ENCODE measurements around the gene IGF2BP3. TPM values are rescaled to one million over a fixed set of nuclear protein-coding genes. Genes with fewer than 3 reads are reported as not detected.

IGF2BP3 gene
- total RNA-seq, 1 donor from 2014 or later, result 107 TPM

DNA sequence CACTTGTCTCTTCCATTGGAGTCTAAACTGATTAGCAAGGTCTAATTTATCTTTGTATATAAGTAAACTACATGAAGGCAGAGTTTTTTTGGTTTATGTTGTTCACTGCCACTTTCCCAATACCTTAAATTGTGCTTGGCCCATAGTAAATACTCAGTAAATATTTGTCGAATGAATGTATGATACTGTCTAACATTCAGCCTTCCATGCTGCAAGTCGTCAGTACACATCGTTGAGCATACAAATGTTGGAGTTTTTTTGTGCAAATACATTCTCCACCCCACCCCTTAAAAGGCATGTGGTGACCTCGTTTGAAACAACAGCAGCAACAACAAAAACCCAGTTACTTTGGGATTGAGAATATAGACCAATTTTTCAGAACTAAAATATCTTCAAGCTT lies 17.4 kb upstream of the IGF2BP3 start:
- Mint-ChIP-seq H3K36me3 (no peaks in the 10 kb centered on the region), H3K27me3 (no peaks in the 10 kb centered on the region), H3K27ac (peak overlapping the region; percentile 47), H3K4me3 (no peak overlapping the region), H3K4me1 (ENCODE audit: unreplicated experiment) (peaks cover 4% of the 10 kb centered on the region), H3K9me3 (no peaks in the 10 kb centered on the region)
- TF ChIP-seq, protein P1, sequence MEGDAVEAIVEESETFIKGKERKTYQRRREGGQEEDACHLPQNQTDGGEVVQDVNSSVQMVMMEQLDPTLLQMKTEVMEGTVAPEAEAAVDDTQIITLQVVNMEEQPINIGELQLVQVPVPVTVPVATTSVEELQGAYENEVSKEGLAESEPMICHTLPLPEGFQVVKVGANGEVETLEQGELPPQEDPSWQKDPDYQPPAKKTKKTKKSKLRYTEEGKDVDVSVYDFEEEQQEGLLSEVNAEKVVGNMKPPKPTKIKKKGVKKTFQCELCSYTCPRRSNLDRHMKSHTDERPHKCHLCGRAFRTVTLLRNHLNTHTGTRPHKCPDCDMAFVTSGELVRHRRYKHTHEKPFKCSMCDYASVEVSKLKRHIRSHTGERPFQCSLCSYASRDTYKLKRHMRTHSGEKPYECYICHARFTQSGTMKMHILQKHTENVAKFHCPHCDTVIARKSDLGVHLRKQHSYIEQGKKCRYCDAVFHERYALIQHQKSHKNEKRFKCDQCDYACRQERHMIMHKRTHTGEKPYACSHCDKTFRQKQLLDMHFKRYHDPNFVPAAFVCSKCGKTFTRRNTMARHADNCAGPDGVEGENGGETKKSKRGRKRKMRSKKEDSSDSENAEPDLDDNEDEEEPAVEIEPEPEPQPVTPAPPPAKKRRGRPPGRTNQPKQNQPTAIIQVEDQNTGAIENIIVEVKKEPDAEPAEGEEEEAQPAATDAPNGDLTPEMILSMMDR (conservative IDR thresholded peaks at IDR 0.05), result no peak
- no peak for DNase-seq (ENCODE audit: extremely low spot score, unreplicated experiment)

DNA sequence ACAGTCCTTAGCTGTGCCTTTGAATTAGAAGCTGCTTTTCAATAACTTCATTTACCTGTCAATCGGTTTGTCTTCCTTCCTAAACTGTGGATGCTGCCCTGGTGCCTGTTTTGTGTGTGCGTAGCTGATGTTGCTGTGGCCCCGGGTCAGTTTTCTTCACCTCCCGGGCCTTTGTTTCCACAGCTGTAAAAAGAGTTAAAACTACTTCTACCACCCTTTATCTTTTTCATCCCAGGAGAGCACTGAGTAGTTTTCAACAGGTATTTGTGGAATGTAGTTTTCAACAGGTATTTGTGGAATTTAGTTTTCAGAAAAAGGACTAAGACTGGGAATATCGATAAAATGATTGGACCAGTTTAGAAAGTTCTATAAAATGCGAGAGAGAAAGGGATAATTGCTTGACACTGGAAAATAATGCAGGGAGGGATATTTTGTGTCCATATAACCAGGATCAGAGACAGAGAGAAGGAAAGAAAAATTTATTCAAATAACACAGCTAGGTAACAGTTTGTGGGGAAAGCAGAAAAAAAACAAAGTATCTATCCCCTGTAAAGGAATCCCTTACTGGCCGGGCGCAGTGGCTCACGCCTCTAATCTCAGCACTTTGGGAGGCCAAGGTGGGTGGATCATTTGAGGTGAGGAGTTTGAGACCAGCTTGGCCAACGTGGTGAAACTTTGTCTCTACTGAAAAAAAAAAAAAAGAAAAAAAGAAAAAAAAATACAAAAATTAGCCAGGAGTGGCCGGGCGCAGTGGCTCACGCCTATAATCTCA lies 15.9 kb upstream of the IGF2BP3 start:
- TF ChIP-seq, protein P1 (conservative IDR thresholded peaks at IDR 0.05), result no peak
- Mint-ChIP-seq H3K9me3 (no peaks in the 10 kb centered on the region), H3K4me1 (ENCODE audit: unreplicated experiment) (peaks cover 8% of the 10 kb centered on the region), H3K36me3 (peaks cover 2% of the 10 kb centered on the region), H3K27me3 (no peaks in the 10 kb centered on the region), H3K4me3 (no peak overlapping the region), H3K27ac (peak overlapping the region; percentile 6)
- no peak for DNase-seq (ENCODE audit: extremely low spot score, unreplicated experiment)

DNA sequence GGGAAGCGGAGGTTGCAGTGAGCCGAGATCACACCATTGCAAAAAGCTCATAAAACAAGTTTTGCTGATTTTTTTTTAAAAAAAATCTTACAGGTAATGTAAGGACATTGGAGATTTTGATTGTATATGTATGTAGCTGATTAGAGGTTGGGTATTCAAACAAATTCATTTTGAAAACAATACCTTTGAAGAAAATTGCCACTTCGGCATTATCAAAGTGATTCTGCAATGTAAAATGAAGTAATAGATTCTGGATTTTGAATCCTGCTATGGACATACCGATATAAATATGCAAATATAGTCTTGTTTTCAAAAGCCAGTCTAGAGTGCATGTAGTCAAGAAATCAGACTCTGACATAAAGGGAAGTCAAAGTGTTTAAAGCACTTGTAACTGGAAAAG lies 12.4 kb upstream of the IGF2BP3 start:
- TF ChIP-seq, protein P1 (conservative IDR thresholded peaks at IDR 0.05), result no peak
- no peak overlapping the region for H3K4me3 Mint-ChIP-seq
- no peaks in the 10 kb centered on the region for H3K27me3 Mint-ChIP-seq
- peaks cover 3% of the 10 kb centered on the region for H3K36me3 Mint-ChIP-seq
- no peak overlapping the region for H3K27ac Mint-ChIP-seq
- H3K9me3 Mint-ChIP-seq, result no peaks in the 10 kb centered on the region
- DNase-seq (ENCODE audit: extremely low spot score, unreplicated experiment), result no peak
- H3K4me1 Mint-ChIP-seq (ENCODE audit: unreplicated experiment), result peaks cover 11% of the 10 kb centered on the region

DNA sequence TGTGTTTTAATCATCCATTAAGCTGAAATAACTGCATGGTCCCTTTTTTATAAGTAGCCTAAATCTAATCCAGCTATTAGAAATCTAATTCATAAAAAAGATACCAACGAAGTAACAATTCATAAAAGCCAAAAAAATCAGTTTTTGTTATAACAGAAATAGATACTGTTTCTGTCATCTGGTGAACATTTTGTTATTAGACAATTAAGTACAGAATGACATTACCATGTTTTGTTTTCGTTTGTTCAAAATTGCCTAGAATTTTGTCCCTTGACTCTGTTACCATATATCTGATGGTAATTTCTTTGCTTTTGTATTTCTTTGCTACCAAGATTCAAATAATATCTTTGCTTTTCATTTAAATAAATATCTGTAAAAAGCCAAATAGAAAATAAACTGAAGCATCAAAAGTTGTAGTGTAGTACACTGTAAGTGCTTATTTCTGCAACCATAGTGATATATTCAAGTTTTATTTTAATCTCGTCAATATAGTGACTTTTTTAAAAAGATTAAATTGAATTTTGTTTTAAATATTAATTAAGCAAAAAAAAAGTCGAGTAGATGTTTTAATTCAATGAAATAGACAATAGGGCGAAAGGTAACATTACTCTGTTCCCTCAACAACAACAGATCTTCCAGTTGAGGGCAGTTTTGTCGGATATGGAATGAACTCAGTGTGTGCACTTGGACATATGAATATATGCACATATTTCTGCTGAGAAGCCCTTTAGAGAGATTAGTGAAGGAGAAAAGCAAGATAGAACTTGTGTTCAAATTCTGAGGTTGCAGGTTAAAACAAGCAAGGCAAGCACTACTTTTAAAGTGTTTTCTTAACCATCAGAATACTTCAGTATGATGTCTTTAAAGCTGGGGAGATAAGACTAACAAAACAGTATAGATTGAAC lies 7.9 kb upstream of the IGF2BP3 start:
- H3K27me3 Mint-ChIP-seq, result no peaks in the 10 kb centered on the region
- no peak overlapping the region for H3K27ac Mint-ChIP-seq
- H3K4me3 Mint-ChIP-seq, result no peak overlapping the region
- H3K36me3 Mint-ChIP-seq, result peaks cover 3% of the 10 kb centered on the region
- TF ChIP-seq, protein P1 (conservative IDR thresholded peaks at IDR 0.05), result no peak
- peaks cover 21% of the 10 kb centered on the region for H3K4me1 Mint-ChIP-seq (ENCODE audit: unreplicated experiment)
- H3K9me3 Mint-ChIP-seq, result no peaks in the 10 kb centered on the region
- no peak for DNase-seq (ENCODE audit: extremely low spot score, unreplicated experiment)

DNA sequence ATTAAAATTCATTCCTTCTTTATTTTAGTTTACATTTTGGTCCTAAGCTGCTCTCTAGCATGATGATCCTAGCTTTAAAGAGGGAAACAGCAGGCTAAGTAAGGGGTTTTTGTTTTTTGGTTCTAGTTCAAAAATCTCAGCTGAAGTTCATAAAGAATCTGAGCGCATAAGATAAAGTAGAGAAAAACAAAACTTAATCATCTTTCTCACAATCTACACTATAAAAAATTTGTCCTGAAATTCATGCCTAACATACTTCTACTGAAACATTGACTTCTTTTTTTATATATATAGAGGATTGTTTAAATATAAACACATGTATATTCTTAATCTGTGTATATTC lies 6.8 kb upstream of the IGF2BP3 start:
- H3K27me3 Mint-ChIP-seq, result no peaks in the 10 kb centered on the region
- peak overlapping the region; percentile 46 for H3K27ac Mint-ChIP-seq

More for the DNA sequence above, 6.8 kb upstream of the IGF2BP3 start:
- TF ChIP-seq, protein P1 (conservative IDR thresholded peaks at IDR 0.05), result no peak
- H3K4me3 Mint-ChIP-seq, result peak overlapping the region; percentile 72
- H3K4me1 Mint-ChIP-seq (ENCODE audit: unreplicated experiment), result peaks cover 24% of the 10 kb centered on the region
- DNase-seq (ENCODE audit: extremely low spot score, unreplicated experiment), result no peak
- H3K9me3 Mint-ChIP-seq, result no peaks in the 10 kb centered on the region
- peaks cover 3% of the 10 kb centered on the region for H3K36me3 Mint-ChIP-seq
